ENCODE data around the gene PEX10.

GRCh38 chr1:2378441-2378851 lies 33.9 kb downstream of the PEX10 start:
- TF ChIP-seq CTCF (conservative IDR thresholded peaks at IDR 0.05) (no peak), ZFX (IDR thresholded peaks at IDR 0.05) (no peak)

Data from C4-2B (cell line).